Activated T-helper 1 cell treated with Interleukin-2 at 50 U/mL for 16 hours (primary cell): ENCODE measurements around the gene TRMT10A.
"Not testable (repeated sequence)": the region's sequence is repeated elsewhere in the genome, so short reads cannot be mapped to it uniquely, and the experiment has no call there.

ENCODE experiments used
- DNase-seq: peaks from one replicate; pipeline ENCODE4 v3.0.0-alpha.2; 2020; ENCODE audit warnings: low read depth

TRMT10A gene

DNA sequence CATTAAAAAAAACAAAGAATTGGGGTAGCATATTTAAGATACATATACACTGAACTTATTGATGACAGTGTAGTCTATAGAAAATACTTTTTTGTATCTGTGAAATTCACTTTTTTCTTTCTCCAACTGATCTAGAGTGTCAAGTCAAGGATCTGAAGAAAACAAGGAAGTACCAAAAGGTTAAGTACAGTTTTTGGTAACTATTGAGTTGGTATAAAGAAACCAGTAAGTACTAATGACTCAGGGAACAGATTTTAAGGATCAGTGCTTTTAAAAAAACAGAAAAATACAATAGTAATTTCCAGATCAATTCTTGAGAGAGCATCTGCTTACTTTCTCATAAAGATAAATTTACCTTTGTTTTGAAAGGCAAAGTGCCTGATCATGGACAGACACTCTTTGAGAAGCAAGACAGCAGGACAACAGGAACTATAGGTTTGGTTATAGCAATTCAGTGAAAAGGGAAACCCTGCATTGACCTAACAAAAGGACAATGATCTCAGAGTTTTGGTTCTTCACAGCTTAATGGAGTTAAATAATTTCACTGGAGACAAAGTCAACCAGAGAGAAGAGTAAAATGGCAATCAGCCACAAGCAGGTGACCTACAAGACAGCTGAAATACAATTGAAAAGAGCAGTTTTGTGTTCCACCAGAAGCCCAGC is 23.4 kb downstream of the TRMT10A start:
- no peak for DNase-seq

DNA sequence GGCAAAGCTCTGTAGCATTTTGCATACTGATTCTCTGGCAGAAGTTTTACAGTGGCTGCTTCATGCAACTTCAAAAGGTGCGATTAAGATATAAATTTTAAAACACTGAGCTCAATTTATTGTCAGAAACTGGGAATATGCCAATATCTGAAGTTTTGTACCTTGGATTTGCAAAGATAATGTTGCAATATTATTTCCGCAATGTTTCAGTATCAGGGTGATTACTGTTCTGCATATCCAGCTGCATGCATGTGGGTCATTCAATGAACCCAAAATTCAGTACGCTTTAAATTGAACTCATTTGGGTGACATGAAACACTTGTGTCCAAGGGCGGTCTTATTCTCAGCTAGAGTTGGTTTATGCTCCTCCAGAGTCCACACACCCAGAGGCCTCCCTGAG is 26.2 kb downstream of the TRMT10A start:
- DNase-seq, result no peak

DNA sequence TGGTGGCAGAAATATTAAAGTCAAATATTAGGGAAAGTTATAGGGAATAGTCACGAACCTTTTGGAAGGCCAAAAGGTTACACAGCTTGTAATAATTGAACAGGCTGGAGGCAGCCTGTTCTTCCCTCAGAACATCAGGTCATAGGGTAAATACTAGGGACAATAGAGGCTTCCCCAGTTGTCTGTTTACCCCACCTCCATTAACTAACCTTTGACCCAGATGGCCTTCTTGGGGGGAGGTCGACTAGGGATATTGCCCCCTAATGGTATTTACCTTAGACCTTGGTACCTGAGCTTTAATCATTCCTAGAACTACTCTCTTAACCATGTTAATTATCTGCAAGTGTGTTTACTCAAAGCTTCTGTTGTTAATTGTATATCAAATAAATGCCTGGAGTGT is 27.0 kb downstream of the TRMT10A start:
- no peak for DNase-seq

DNA sequence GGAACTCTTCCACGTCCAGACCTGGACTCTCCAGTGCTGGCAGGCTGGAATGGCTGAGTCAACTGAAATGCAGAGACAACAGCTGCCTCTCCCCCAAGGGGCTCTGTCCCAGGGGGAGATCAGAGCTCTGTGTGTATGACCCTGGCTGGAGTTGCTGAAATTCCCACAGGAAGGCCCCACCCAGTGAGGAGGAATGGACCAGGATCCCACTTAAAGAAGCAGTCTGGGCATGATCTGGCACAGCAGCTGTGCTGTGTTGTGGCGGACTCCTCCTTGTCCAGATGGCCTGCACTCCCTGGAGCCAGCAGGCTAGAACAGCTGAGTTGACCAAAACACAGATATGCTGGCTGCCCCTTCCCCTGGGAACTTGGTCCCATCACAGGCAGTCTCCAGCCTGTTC is 27.6 kb downstream of the TRMT10A start:
- DNase-seq, result no peak

DNA sequence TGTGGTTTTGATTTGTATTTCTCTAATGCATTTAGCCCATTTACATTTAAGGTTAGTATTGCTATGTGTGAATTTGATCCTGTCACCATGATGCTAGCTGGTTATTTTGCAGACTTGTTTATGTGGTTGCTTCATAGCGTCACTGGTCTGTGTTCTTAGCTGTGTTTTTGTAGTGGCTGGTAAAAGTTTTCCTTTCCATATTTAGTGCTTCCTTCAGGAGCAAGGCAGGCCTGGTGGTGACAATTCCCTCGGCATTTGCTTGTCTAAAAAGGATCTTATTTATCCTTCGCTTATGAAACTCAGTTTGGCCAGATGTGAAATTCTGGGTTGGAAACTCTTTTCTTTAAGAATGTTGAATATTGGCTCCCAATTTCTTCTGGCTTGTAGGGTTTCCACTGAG is 29.1 kb downstream of the TRMT10A start:
- DNase-seq, result not testable (repeated sequence)

DNA sequence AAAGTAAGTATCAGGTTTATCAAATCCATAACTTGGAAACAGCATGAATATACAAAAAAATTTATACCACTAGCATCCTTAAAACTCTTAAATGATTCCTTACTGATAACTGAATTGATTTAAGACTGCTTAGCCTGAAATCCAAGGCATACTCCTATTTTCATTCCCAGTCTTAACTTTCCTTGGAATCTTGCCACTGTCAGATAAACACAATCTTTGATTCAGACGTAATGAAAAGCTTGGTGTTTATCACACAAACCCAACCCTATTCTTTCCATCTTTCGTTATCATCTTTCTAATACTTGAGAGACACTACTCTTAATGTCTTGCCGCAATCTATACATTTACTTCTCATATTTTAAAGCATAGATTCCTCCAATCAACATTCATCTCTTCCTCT is 33.9 kb downstream of the TRMT10A start:
- DNase-seq, result no peak

DNA sequence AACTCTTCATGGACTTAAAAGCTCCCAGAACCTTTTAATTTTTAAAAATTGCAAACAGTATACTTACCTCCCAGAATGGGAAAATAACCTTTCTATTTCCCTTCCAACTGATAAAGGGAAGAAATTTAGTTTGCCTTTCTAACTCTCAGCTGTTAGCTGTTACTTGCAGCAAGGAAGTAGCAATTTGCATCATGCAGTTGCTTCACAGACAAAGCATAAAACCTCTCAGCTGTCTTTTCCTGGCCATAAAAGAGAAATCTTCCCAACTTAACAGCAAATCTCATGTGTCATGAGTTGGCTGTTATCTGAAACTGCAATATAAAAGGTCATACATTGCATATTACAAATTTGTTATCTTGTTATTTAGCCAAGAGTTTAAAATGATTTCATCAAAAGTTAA is 34.6 kb downstream of the TRMT10A start:
- DNase-seq, result no peak

DNA sequence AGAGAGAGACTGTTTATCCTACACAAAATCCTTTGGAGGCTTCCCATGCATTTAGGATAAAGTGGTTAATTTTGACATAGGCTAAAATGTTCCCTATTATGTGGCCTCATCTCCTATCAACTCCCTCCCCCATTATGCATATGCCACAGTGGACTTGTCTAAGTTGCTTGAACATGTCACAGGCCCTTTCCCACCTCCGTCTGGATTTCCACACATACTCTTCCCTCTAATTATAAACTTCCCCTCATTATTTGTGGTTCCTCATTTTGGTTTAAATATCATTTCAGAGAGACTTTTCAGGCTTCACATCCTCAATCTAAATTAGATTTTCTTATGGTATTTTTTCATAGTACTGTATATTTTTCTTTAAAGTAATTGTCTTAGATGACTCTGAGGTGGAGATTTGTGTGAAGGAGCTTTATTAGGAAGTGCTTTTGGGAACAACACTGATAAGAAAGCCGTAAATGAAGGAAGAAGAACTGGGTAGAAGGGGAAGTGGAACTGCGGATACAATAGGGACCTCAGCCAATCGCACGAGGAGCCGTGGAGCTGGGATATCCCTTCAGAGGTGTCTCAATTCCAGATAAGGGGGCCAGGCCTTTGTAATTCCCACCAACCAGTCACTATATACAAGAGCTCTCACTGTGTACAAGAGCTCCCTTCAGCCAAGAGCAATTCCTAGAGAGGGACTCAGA is 45.1 kb downstream of the TRMT10A start:
- no peak for DNase-seq

DNA sequence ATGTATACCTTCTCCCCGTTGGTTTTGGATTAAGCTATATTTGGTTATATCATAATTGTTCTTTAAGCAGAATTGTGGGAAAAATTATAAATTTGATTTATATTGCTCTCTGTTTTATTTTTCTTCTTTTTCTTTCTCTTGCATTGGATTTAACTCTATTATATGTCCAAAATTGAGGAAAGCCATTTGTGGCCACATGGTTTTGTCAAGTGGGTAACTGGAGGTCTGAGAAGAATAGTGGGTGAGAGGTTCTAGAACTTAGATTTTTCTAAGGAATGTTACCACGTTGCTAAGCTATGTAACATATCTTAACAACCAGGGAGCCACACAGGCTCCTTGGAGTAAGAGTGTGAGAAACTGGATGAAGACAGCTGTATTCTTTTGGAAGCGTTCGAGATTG is 53.1 kb downstream of the TRMT10A start, which contains the start of gene C4orf17:
Gene C4orf17, plus strand, starts transcription at position 301 of the 400 bp plus-strand sequence. CDS start 2,061 bp downstream, outside the sequence.
- no peak for DNase-seq

DNA sequence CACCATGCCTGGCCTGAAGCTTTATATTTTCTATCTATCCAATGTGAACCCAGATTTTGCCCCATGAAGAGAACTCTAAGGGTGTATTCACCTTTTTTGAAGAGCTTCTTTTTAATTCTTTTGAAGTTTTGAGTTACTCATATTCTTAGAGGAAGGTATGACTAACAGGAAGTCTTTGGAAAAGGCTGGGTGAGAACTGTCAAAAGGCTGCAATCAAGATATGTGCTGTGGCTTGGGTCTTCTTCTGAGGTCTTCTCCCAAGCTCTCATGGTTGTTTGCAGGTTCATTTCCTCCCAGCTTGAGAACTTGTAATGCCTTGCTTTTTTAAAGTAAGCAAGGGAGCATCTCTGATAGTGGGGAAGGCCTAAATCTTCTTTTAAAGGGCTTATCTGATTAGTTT is 56.1 kb downstream of the TRMT10A start:
- DNase-seq, result no peak

DNA sequence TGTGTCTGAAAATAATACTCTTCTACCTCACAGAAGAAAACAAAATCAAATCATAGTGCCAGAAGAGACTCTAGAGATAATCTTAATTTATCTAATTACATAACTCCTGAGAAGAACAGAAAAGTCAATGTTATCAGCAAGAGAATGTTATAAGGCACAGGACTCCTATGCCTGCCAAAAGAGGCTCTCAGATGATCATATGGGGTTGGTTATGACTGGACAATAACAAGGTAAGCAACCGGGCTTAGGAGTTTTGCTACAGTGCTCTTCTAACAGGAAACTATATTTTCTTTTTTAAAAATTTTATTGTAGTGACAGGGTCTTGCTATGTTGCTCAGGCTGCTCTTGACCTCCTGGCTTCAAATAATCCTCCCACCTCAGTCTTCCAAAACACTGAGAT is 56.5 kb downstream of the TRMT10A start:
- DNase-seq, result no peak

DNA sequence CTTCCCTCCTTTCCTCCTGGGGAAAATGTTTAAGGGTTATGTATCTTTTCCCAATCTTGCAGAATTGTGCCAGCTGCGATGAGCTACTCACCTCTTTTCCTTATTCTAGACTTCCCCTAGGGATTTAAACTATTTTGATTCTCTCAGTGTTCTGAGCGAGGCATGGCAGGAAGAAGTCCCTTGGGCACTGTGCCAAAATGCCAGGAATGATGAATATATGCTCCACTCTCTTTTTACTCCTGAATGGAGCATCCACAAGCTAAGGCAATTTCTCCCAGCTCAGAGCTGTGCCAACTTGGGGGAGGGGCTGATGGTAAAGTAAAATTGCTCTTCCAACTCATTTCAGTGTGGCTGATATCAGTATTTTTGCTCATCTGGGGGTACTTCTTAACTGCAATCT is 57.1 kb downstream of the TRMT10A start:
- DNase-seq, result no peak

DNA sequence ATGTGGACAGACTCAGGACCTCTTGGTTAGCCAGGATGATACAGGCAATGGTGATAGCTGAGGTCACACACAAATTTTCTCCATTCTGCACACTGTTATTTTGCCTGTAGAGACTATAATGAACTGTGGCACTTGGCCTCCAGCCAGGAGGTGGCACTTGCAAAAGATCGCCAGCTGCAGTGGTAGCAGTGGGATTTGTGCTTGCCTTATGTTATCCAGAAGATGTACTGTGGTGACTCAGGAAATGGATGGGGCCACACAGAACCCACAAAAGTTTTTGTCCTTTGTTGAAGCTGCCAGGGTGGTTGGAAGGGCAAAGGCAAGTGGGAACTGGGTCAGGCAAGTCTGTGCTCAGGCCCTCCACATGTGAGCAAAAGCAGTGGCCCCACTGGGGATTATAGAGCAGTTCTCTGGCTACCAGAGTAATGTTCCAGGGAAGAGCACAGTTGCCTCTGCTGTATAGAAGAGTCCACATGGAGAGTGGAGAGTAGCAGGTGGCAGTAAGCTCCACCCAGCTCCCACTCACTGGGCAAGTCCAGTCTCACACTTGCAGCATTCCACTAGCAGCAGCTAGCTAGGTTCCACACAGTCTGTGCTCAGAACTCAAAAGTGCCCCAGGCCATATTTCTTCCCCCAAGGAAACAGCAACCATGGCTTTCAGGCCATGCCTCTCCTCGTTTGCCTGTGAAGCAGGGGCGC is 58.9 kb downstream of the TRMT10A start:
- DNase-seq, result no peak
